DND-41 (cell line): ENCODE results near the gene ATF6.

Source experiments
- ATAC-seq: fragments of 200-7000 bp; cut with Tn5 transposase; 3 replicates; pipeline ENCODE4 v1.9.1; 2021; ENCODE audit warnings: low read depth; ENCODE audit not compliant: insufficient read depth
- DNase-seq: peaks from one replicate; pipeline ENCODE4 v3.0.0-alpha.2; 2020
- H2AFZ ChIP-seq: 2 replicates; pipeline ENCODE4 v1.6.0; 2012; ENCODE audit warnings: low read depth, low read length
- H3K27ac ChIP-seq: 2 replicates; pipeline ENCODE4 v1.5.1; 2012; ENCODE audit warnings: low read length, inconsistent platforms
- H3K27me3 ChIP-seq: fragments of 200-600 bp; sonication (generic); 2 replicates; pipeline ENCODE4 v1.6.0; 2012; ENCODE audit warnings: low read length, mild to moderate bottlenecking, inconsistent platforms; ENCODE audit not compliant: insufficient read depth, poor library complexity
- H3K36me3 ChIP-seq: 2 replicates; pipeline ENCODE4 v1.5.1; 2012; ENCODE audit warnings: low read length, inconsistent platforms; ENCODE audit not compliant: insufficient read depth
- H3K4me1 ChIP-seq: 2 replicates; pipeline ENCODE4 v1.5.1; 2012; ENCODE audit warnings: mild to moderate bottlenecking, low read length; ENCODE audit not compliant: insufficient read depth
- H3K4me2 ChIP-seq: 2 replicates; pipeline ENCODE4 v1.6.0; 2012; ENCODE audit warnings: mild to moderate bottlenecking, moderate library complexity, low read length, inconsistent platforms; ENCODE audit not compliant: insufficient read depth
- H3K4me3 ChIP-seq, 2 experiments: fragments of 200-600 bp in 1 of 2; shearing (Covaris generic) in 1 of 2; 2 replicates each; pipeline ENCODE4 v1.5.1; 2012 to 2016; ENCODE audit warnings: inconsistent platforms in 2 of 2, low read length in 2 of 2, mild to moderate bottlenecking in 2 of 2, low read depth in 1 of 2, moderate library complexity in 1 of 2
- H3K79me2 ChIP-seq: 2 replicates; pipeline ENCODE4 v1.6.0; 2012; ENCODE audit warnings: low read length, inconsistent platforms; ENCODE audit not compliant: insufficient read depth
- H3K9ac ChIP-seq: 2 replicates; pipeline ENCODE4 v1.6.0; 2012; ENCODE audit warnings: low read depth, mild to moderate bottlenecking, inconsistent platforms, low read length, moderate library complexity
- H3K9me3 ChIP-seq: 2 replicates; pipeline ENCODE4 v1.5.1; 2012; ENCODE audit warnings: low read length, moderate library complexity, mild to moderate bottlenecking, inconsistent platforms; ENCODE audit not compliant: insufficient read depth, severe bottlenecking
- H4K20me1 ChIP-seq: 2 replicates; pipeline ENCODE4 v1.6.0; 2012; ENCODE audit warnings: low read length; ENCODE audit not compliant: insufficient read depth
- EZH2 ChIP-seq: IDR thresholded peaks from 3 replicates; pipeline ENCODE4 v1.6.1; 2012; ENCODE audit warnings: borderline replicate concordance, low read depth, mild to moderate bottlenecking, moderate library complexity, low read length, inconsistent platforms; ENCODE audit not compliant: severe bottlenecking
- TF ChIP-seq, protein P1 (sequence below): IDR thresholded peaks from 2 replicates; pipeline ENCODE4 v1.5.1; 2012; ENCODE audit warnings: borderline replicate concordance, low read length, moderate library complexity, mild to moderate bottlenecking; ENCODE audit not compliant: poor library complexity, severe bottlenecking; ENCODE audit errors: extremely low read depth

The ATF6 gene

DNA sequence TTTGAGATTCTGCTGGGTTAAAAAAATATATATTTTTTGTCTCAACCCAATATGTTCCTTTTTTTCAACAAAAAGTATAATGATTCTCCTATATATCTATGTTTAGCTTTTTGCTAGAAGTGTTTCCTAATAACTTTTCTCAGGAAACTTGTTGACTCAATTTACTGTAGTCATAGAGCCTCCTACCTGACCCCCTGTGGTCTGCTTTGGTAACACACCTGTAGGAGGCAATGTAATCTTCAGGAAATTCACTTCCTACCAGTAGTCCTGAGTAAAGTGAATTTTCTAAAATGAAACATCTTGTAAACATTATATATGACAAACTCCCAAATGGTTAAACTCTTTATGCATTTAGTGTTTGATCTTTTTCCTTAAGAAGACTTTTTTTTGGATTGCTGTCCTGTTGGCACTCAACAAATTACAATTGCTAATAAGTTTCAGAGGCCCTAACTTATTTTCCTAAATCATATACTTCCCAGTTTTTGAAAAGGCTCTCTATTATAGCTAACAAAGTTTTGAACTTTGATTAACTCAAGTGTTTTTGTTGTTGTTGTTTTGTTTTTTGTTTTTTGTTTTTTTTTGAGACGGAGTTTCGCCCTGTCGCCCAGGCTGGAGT lies 139.3 kb downstream of the ATF6 start:
- Histone ChIP-seq H3K36me3 (0 out of 2 replicates have a peak, but pooled peaks cover 3% of the 10 kb centered on the region), H3K4me3 (no peak overlapping the region), H3K79me2 (no peaks in the 10 kb centered on the region), H3K27ac (no peak overlapping the region), H3K9me3 (no peaks in the 10 kb centered on the region), H3K4me2 (no peak overlapping the region), H3K4me1 (no peaks in the 10 kb centered on the region), H4K20me1 (no peaks in the 10 kb centered on the region), H2AFZ (no peak overlapping the region), H3K27me3 (no peaks in the 10 kb centered on the region), H3K9ac (no peak overlapping the region)
- ATAC-seq, result peak; percentile 69; the same call in 2 of the 3 replicates
- TF ChIP-seq EZH2, result no peak
- TF ChIP-seq, protein P1, sequence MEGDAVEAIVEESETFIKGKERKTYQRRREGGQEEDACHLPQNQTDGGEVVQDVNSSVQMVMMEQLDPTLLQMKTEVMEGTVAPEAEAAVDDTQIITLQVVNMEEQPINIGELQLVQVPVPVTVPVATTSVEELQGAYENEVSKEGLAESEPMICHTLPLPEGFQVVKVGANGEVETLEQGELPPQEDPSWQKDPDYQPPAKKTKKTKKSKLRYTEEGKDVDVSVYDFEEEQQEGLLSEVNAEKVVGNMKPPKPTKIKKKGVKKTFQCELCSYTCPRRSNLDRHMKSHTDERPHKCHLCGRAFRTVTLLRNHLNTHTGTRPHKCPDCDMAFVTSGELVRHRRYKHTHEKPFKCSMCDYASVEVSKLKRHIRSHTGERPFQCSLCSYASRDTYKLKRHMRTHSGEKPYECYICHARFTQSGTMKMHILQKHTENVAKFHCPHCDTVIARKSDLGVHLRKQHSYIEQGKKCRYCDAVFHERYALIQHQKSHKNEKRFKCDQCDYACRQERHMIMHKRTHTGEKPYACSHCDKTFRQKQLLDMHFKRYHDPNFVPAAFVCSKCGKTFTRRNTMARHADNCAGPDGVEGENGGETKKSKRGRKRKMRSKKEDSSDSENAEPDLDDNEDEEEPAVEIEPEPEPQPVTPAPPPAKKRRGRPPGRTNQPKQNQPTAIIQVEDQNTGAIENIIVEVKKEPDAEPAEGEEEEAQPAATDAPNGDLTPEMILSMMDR, result peak; percentile 62
- DNase-seq, result peak; percentile 29

DNA sequence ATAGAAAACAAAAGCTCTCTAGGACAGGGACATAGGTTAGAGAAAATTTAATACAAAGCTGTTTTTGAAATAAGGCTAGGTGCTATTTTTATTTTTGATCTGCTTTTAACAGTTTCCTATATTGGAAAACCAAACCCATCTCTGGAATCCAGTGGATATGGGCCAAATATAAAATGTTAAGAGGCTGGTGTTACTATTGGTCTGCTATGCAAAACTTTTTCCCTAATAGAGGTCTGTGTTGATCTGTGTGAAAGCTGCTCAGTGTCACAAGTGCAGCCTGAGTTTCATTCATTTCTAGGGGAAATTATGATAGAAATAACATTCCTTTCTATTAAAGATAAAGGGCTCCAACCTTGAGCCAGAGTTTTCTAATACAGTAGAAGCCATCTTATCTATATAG lies 141.1 kb downstream of the ATF6 start:
- Histone ChIP-seq H3K36me3 (0 out of 2 replicates have a peak, but pooled peaks cover 3% of the 10 kb centered on the region), H3K4me2 (no peak overlapping the region), H3K27me3 (no peaks in the 10 kb centered on the region), H2AFZ (no peak overlapping the region), H3K79me2 (no peaks in the 10 kb centered on the region), H3K9ac (no peak overlapping the region), H3K4me1 (no peaks in the 10 kb centered on the region), H3K4me3 (no peak overlapping the region), H4K20me1 (no peaks in the 10 kb centered on the region), H3K27ac (no peak overlapping the region), H3K9me3 (no peaks in the 10 kb centered on the region)
- DNase-seq (no peak), ATAC-seq (no peak)
- TF ChIP-seq, protein P1, result no peak
- no peak for TF ChIP-seq EZH2

DNA sequence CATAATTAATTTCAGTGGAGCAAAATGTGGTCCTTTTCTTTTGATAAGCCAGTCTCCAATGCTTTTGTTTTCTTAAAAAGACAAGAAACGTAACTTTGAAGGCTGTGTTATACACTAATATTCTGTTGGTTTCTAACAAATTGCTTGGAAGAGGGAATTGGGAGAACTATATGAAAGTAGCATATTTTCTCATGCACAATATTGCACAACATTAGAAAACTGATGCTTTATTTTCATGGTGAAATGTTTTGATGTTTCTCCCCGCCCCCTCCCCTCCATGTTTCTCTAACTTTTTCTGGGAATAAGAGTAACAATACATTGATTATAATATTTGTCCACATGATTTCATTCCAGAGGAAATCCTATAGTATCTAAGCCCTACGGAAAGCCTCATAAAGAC lies 142.1 kb downstream of the ATF6 start:
- H3K9ac ChIP-seq, result no peak overlapping the region
- no peaks in the 10 kb centered on the region for H4K20me1 ChIP-seq
- H2AFZ ChIP-seq, result no peak overlapping the region
- no peak overlapping the region for H3K27ac ChIP-seq
- H3K4me1 ChIP-seq, result no peaks in the 10 kb centered on the region
- H3K36me3 ChIP-seq, result peaks cover 8% of the 10 kb centered on the region; the same call in 1 of the 2 replicates
- H3K4me2 ChIP-seq, result no peak overlapping the region
- DNase-seq, result no peak
- H3K27me3 ChIP-seq, result no peaks in the 10 kb centered on the region
- no peaks in the 10 kb centered on the region for H3K79me2 ChIP-seq
- TF ChIP-seq, protein P1, result no peak
- no peak for TF ChIP-seq EZH2
- no peak for ATAC-seq
- no peak overlapping the region for H3K4me3 ChIP-seq
- H3K9me3 ChIP-seq, result no peaks in the 10 kb centered on the region
